GM21447 (cell line): ENCODE results near the gene TMOD1.
"Not testable (repeated sequence)": the region's sequence is repeated elsewhere in the genome, so short reads cannot be mapped to it uniquely, and the experiment has no call there.

Experiments used
- ATAC-seq: cut with Tn5 transposase; IDR thresholded peaks from one replicate; pipeline ENCODE4 v1.9.1; 2021; ENCODE audit not compliant: unreplicated experiment

TMOD1 gene

GRCh38 chr9:97563458-97564135 lies 62.1 kb downstream of the TMOD1 start:
- no peak for ATAC-seq

GRCh38 chr9:97564291-97565175 lies 63.1 kb downstream of the TMOD1 start:
- no peak for ATAC-seq

DNA sequence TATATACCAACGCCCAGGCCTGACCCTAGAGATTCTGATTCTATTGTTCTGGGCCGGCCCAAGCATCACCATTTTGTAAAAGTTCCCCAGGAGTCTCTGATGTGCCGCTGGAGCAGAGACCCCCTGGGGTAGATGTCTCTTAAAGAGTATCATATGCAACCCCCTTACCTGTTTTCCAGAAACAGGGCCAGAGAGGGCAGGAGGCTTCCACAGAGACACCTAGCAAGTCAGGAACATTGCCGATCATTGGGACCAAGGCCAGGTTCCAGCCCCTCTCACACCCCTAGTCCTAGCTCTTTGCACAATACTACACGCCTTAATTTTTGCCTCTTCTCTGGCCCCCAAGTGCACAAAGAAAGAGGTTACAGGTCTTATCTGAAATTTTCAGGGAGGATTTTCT lies 63.8 kb downstream of the TMOD1 start:
- no peak for ATAC-seq

DNA sequence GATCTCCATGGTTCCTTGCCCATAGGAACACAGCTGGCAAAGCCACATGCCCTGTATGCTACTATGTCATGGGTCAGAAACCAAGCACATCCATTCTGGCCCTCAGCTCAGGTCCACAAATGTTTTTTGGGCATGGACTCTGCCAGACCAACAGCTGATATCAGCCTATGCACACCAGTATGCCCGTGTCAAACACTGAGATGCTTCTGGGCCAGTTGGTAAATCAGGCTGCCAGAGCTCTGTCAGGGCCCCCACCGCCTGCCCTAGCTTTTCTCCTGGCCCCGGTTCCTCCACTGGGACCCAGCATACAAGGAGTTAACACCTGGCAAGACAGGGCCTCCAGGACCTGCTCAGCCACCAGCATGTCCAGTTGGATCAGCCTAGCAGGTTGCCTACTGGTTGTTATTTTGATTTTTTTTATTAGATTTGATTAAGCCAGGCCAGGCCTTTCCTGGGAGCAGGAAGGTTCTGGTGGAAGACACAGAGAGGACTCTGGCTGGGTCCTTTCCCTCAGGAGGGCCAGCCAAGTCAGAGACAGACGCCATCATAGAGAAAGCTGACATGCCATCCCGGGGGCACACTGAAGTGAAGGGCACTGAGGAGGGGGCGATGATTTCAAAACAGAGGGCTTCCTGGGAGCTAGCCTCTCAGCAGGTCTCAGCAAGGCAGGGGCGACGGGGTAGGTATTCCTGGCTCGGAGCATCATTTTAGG lies 65.9 kb downstream of the TMOD1 start:
- no peak for ATAC-seq

GRCh38 chr9:97567894-97568202 lies 66.4 kb downstream of the TMOD1 start:
- no peak for ATAC-seq

GRCh38 chr9:97568461-97569275 lies 67.2 kb downstream of the TMOD1 start:
- ATAC-seq: no peak

DNA sequence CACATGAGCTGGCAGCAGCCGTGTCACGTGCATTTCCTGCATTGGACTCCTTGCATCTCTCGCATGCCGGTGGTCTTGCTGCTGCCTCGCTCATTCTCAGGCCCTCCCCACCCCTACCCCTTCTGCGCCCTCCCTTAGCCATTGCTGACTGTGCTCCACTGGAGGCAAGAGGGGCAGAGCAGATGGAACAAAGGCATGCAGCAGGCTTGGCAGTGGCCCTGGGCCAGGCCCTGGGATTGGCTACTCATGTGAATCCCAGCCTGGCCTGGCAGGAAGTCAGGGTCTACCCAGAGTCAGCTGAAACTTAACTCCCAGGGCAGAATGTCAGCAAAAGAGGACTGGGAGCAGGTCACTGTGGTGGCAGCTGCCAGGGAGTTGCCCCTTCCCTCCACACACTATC lies 69.4 kb downstream of the TMOD1 start:
- ATAC-seq: no peak

DNA sequence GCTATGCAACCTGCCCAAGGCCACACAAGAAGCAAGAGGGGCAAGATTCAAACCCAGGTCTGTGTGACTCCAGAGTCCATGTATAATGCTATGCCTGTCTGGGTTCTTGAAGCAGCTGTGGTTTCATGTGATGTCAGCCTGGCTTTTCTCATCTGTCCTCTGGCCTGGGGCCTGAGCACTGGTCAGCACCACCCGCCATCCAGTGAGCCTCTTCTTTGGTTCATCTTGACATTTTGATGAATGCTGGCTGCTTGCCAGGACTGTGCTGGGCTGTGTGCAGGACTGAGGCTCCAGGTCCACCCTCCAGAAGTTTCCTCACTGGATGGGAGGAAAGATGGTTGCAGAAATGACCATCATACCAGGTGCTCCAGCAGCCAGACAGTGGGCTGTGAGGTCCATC lies 70.2 kb downstream of the TMOD1 start:
- ATAC-seq: no peak

- no peak for ATAC-seq
These were observed 70.9 kb downstream of the TMOD1 start for GRCh38 chr9:97572196-97572891.

- ATAC-seq: no peak
These were observed 71.5 kb downstream of the TMOD1 start for GRCh38 chr9:97572892-97573365.

DNA sequence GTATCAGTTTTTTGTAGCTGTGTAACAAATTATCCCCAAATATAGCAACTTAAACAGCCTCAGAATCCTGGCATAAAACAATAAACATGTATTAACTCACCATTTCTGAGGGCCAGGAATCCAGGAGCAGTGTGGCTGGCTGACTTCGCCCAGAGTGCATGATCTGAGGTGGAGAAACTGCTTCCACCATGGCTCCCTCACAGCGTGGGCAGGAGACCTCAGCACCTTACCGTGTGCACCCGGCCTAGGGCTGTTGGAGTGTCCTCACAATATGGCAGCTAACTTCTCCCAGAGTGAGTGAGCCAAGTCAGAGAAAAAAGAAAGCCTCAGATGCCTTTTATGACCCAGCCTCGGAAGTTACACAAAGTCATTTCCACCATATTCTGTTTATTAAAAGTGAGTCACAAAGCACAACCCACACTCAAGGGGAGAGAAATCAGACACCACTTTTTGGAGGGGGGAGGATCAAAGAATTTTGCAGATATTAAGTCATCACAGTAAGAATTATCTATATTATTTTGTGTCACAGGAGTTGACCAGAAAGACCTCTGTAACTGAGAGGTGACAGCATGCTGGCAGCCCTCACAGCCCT lies 72.1 kb downstream of the TMOD1 start:
- no peak for ATAC-seq

GRCh38 chr9:97574101-97574571 lies 72.7 kb downstream of the TMOD1 start:
- ATAC-seq: not testable (repeated sequence)

DNA sequence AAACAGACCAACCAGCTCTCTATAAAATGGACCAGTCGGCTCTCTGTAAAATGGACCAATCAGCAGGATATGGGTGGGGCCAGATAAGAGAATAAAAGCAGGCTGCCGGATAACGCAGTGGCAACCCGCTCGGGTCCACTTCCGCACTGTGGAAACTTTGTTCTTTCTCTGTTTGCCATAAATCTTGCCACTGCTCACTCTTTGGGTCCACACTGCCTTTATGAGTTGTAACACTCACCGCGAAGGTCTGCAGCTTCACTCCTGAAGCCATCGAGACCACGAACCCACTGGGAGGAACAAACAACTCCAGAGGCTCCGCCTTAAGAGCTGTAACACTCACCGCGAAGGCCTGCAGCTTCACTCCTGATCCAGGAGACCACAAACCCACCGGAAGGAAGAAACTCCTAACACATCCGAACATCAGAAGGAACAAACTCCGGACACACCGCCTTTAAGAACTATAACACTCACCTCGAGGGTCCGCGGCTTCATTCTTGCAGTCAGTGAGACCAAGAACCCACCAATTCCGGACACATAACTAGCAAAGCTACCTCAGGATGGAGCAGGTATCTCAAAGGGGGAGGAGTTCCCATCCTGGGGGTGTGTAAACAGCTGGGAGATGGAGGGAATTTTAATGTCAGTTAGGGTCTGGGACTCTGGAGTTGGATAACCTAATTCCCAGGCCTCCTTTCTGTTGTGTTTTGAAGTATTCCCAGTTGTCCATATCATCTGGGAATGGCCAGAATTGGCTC lies 73.6 kb downstream of the TMOD1 start:
- not testable (repeated sequence) for ATAC-seq

GRCh38 chr9:97575673-97576200 lies 74.3 kb downstream of the TMOD1 start:
- ATAC-seq: no peak

- ATAC-seq: no peak
These were observed 75.6 kb downstream of the TMOD1 start for GRCh38 chr9:97577051-97577450.

DNA sequence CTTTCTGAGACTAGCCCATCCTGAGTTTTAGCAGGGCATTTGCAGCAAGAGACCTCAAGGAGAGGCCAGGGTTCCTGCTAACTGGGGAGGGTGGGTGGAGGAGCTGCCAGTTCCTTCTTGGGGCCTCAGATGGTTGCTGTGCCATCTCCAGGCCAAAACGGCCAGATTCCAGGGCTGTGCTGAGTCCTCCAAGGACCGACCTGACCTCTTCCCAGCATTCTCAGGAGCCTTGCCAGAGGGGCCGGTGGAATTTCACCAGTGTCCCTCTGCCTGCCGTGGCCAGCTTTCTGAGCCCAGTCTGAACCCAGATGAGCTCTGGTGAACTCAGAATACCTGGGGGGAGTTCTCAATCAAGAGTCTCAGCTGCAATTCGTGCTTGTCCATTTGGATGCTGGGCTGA lies 77.4 kb downstream of the TMOD1 start:
- no peak for ATAC-seq

GRCh38 chr9:97579914-97580313 lies 78.4 kb downstream of the TMOD1 start:
- ATAC-seq: no peak

GRCh38 chr9:97581590-97581989 lies 80.1 kb downstream of the TMOD1 start:
- not testable (repeated sequence) for ATAC-seq

DNA sequence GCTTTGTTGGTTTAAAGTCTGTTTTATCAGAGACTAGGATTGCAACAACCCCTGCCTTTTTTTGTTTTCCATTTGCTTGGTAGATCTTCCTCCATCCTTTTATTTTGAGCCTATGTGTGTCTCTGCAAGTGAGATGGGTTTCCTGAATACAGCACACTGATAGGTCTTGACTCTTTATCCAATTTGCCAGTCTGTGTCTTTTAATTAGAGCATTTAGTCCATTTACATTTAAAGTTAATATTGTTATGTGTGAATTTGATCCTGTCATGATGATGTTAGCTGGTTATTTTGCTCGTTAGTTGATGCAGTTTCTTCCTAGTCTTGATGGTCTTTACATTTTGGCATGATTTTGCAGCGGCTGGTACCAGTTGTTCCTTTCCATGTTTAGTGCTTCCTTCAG lies 83.3 kb downstream of the TMOD1 start:
- ATAC-seq: not testable (repeated sequence)
